Femur (tissue), 1 donor: ENCODE results near the gene GCNT3.
"Not testable (repeated sequence)": the region's sequence is repeated elsewhere in the genome, so short reads cannot be mapped to it uniquely, and the experiment has no call there.

Experiments used
- DNase-seq: peaks from one replicate; pipeline ENCODE4 v3.0.0-alpha.2; 2017

GCNT3 gene

DNA sequence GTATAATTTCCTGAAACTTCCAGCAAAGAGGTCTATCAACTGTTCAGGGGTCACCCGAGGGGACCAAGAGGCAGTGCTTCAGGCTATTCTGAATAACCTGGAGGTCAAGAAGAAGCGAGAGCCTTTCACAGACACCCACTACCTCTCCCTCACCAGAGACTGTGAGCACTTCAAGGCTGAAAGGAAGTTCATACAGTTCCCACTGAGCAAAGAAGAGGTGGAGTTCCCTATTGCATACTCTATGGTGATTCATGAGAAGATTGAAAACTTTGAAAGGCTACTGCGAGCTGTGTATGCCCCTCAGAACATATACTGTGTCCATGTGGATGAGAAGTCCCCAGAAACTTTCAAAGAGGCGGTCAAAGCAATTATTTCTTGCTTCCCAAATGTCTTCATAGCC lies 6.8 kb downstream of the GCNT3 start:
- DNase-seq = no peak

DNA sequence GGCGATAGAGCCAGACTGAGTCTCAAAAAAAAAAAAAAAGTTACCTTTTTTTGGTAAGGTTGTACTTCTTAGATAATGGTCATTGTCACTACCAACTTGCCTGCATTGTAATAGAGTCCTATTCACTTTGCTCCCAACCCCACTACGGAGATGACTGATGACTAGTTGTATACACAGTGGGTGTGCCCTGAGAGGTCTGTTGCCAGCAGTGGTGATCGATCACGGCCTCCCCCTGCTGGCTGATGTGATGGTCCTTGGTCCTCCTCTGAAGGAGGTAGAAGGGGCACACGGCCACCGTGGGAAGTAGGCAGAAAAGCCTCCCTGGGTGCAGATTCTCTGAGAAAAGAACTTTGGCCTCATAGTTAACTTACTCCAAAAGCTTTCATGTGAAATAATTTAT lies 10.7 kb downstream of the GCNT3 start:
- peak; percentile 18 for DNase-seq

GRCh38 chr15:59632714-59633113 lies 21.1 kb downstream of the GCNT3 start:
- DNase-seq = no peak

DNA sequence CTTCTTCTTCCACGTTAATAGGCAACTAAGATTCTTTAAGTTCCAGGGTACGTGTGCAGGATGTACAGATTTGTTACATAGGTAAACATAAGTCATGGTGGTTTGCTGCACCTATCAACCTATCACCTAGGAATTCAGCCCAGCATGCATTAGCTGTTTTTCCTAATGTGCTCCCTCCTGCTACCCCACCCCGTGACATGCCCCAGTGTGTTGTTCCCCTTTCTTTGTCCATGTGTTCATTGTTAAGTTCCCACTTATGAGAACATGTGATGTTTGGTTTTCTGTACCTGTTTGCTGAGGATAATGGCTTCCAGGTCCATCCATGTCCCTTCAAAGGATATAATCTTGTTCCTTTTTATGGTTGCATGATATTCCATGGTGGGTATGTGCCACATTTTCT lies 24.6 kb downstream of the GCNT3 start:
- no peak for DNase-seq

DNA sequence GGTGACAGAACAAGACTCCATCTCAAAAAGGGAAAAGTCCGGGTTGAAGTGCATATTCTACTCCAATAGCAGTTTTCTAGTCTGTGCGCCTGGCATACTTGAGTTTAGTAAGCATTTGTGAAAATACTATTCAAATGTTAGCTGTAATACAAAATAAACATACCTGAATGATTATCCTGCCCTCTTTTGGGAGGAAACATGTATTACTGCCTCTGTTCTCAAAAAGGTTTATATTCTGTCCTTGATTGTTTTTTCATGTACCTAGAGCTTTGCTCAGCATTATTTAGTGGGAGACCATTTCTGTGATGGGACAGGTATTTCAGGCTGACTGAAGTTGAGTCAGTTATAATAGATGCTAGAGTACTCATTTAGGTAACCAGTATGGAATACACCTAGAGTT lies 25.9 kb downstream of the GCNT3 start:
- not testable (repeated sequence) for DNase-seq

GRCh38 chr15:59642351-59642750 lies 30.8 kb downstream of the GCNT3 start:
- no peak for DNase-seq

DNA sequence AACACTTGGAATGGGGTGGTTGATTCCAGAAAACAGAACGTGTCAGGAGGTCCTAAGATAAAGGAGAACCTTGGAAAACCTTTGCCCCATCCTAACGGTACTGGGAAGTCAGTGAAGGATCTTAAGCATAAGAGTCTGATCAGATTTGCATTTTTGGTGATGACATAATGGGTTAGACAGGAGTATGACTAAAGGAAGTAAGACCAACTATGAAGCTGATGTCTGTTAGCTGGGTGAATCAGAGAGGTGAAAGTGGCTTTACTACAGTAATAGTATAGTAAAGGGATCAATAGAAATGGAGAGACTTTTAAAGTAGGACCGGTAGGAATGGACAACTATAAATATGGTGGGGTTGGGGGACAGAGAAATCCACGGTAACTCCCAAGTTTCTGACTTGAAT lies 33.2 kb downstream of the GCNT3 start:
- no peak for DNase-seq

DNA sequence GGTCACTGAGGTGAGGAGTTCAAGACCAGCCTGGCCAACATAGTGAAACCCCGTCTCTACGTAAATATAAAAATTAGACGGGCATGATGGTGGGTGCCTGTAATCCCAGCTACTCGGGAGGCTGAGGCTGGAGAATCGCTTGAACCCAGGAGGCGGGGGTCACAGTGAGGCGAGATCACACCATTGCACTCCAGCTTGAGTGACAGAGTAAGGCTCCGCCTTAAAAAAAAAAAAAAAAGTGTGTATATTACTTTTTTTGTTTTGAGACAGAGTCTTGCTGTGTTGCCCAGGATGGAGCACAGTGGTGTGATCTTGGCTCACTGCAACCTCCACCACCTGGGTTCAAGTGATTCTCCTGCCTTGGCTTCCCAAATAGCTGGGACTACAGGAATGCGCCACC lies 34.2 kb downstream of the GCNT3 start:
- DNase-seq = not testable (repeated sequence)

- DNase-seq = no peak
Observed at GRCh38 chr15:59646277-59646676, 34.7 kb downstream of the GCNT3 start.

- DNase-seq = no peak
Observed at GRCh38 chr15:59647085-59647484, 35.5 kb downstream of the GCNT3 start.

GRCh38 chr15:59649603-59650002 lies 38.0 kb downstream of the GCNT3 start:
- no peak for DNase-seq

- DNase-seq = no peak
Observed at GRCh38 chr15:59654046-59654445, 42.5 kb downstream of the GCNT3 start.

DNA sequence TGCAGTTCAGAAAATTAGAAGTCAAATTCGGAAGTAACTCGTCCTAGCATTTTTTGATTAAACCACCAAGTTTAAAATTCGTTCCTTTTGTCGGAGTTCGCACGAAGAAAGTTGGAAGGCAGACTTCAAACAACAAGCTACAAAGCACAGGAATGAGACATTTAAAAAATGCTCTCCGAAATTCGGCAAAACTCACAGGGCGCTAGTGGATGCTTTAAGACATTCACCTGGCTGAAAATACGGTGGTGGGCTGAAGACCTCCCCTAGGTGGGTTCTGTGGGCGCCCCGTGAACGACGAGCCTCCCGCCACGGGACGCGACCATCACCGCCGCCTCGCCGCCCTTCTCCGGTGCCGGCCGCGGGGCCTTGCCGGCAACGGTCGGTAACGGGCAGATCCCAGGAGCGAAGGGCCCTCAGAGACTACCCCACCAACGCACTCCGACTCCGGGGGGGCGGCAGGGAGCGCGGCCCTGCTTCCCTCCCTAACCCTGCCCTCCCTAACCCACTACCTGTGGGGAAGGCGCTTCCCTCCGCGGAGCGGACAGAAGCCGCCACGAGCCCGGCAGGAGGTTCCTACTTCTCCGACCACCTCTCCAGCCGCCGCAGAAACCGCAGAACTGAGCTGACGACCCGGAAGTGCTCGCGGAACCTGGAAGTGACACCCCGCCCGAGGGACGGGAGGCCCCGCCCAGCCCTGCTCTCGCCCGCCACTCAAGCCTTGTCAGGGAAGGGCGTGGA lies 45.5 kb downstream of the GCNT3 start, which contains the start of gene GTF2A2:
Gene GTF2A2, minus strand, starts transcription at position 619 of the 738 bp plus-strand sequence. CDS start 5,238 bp downstream, outside the sequence.
- peak; percentile 97 for DNase-seq

DNA sequence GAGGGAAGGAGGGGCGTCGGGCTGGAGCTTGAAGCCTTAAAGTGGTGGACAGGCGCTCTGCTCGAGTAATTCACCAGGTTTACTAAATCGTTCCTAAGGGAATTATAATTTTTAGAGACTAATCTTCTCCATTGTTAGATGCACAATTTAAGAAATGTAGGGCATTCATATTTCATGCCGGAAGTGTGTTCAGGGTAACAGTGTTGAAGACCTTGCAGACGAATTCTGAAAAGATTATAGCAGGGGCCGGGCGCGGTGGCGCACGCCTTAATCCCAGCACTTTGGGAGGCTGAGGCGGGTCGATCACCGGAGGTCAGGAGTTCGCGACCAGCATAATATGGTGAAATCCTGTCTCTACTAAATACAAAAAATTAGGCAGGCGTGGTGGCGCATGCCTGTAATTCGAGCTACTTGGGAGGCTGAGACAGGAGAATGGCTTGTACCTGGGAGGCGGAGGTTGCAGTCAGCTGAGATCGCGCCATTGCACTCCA lies 46.1 kb downstream of the GCNT3 start:
- peak; percentile 33 for DNase-seq

GRCh38 chr15:59659366-59659765 lies 47.8 kb downstream of the GCNT3 start:
- DNase-seq = no peak

DNA sequence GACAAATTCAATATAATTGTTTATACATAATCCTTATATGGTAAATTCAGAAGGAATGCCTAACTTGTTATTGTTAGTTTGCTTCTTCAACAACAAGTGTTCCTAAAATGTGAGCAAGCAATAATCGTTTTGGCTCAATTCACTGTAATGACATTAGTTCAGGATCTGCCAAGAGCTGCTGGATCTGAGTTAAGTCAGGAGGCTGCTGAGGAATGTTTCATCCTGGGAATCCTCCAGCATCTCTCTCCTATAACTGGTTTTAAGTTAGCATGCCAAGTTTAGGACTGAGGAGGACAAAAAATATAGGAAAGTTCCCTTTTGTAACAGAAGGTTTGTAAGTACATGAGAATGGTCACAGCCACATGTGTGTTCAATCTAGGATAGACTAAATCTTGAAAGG lies 50.7 kb downstream of the GCNT3 start:
- DNase-seq = peak; percentile 55

DNA sequence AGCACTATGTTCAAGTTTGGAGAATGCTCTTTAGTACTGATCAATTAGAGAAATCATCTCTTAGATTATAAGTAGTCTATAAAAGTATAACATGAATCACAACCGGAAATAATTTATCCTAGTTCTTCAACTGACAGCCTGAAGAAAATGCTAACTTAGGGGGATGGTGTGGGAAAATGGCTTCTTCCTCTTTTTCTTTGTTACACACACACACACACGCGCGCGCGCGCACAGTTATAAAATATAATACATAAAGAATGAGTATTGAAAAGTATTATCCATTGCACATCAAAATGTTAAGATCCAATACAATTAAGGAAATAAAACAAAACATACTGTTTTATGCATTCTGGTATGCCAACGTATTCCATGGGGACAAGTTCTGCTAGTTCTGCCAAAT lies 57.0 kb downstream of the GCNT3 start:
- no peak for DNase-seq
